Measurements from ENCODE around the gene IFI30.

DNA sequence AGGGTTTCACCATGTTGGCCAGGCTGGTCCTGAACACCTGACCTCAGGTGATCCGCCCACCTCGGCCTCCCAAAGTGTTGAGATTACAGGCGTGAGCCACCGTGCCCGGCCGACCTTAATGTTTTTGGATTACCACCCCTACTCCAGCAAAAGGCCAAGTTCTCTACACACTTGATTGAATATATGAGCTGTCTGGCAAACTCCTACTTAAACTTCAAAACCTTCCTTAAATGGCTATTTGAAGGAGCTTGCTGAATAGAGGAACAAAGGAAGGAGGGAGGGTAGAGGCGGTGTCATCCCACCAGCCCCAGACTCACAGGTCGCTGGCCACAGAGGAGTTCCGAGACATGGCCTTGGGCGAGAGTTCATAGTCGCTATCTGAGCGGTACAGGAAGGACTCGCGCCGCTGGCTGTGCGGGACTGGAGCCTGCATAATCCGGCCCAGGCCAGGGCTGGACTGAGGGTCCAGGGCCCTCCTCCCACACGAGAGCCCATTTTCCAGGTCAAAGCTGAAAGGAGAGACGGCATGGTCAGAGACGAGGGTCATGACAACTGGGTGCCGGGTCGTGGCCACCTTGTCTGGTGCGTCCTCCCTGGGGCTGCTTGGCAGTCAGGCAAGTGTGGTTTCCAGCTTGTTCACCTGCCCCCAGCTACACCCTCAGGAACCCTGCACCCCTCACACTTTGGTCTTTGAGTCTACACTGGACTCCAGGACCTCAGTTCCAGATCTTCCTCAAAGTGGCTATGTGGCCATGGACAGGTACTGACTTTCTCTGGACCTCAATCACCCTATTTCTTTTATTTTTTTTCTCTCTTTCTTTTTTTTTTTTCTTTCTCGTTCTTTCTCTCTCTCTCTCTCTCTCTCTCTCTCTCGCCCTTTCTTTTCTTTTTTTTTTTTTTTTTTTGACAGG lies 48.5 kb downstream of the IFI30 start:
- no peak for TF ChIP-seq JUN (IDR thresholded peaks at IDR 0.05; ENCODE audit: borderline replicate concordance, insufficient read depth, insufficient read length, low read depth)
- TF ChIP-seq EZH2 (IDR thresholded peaks at IDR 0.05; ENCODE audit: borderline replicate concordance, low read depth, low read length, severe bottlenecking), result no peak

Data from endothelial cell of umbilical vein (primary cell).